ENCODE data around the gene MYCN.
"Not testable (repeated sequence)": the region's sequence is repeated elsewhere in the genome, so short reads cannot be mapped to it uniquely, and the experiment has no call there.

MYCN gene

DNA sequence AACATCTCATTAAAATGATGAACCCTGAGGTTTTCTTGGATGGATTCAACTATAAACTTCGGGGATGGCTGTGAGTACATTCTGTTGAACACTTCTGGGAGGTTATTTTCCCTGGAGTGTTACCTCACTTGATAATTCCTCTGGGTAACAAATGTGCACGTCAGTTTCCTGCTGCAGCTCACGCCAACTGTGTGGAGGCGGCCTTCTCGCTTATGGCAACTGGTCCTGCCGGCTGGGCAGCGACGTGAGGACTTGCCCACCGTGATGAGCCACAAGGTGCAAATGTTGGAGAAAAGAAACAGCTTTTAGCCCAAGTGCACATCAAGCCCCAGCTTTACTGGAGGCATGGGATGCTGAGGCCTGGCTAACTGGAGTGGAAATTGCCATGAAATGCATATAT is 15.9 kb downstream of the MYCN start:
- no peak overlapping the region for H3K27ac ChIP-seq (ENCODE audit: low read depth, low read length)
- peaks cover 22% of the 10 kb centered on the region; the same call in 1 of the 2 replicates for H3K4me1 ChIP-seq (ENCODE audit: insufficient read depth, low read length)
- 90% methylated on average over 9 of the region's 9 CpGs for WGBS
- H3K36me3 ChIP-seq (ENCODE audit: insufficient read depth, low read length), result no peaks in the 10 kb centered on the region
- H3K4me3 ChIP-seq (ENCODE audit: low read length), result no peak overlapping the region
- no peaks in the 10 kb centered on the region for H3K27me3 ChIP-seq (ENCODE audit: insufficient read depth, low read length)
- H3K9me3 ChIP-seq (ENCODE audit: insufficient read depth, low read depth, low read length), result no peaks in the 10 kb centered on the region
- H3K9ac ChIP-seq (ENCODE audit: low read depth, low read length), result no peak overlapping the region

DNA sequence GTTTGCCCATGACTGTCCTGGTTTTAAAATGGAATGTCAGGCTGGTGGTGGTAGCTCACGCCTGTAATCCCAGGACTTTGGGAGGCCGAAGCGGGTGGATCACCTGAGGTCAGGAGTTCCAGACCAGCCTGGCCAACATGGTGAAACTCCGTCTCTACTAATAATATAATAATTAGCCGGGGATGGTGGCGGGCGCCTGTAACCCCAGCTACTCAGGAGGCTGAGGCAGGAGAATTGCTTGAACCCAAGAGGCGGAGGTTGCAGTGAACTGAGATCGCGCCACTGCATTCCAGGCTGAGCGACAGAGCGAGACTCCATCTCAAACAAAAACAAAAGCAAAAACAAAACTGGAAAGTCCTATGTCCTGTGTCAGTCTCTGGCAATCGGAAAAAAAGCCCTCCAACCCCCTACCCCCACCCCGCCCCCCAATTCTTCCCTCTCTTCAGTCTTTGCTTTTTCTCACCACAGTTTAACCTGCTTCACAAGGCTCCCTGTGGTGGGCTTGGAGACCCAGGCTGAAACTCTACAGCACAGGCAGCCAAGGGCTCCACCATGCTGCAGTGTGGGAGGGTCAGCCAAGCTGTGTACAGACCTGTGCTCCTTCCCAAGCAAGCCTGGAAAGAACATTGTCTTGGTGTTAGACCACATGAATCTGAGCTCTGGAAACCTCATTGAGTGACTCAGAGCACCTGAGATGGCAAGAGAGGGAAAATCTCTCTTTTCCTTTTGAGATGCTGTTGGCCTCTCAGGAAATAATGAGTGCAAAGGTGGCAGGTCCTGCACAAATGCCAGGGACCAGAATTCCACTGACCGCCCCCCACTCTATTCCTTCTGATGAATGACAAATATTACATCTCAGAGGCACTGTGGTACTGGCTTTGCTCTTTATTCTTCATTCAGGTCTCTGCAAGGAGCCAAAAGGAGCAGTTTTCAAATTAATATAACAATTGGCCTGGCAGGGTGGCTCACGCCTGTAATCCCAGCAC is 16.7 kb downstream of the MYCN start:
- peaks cover 22% of the 10 kb centered on the region; the same call in 1 of the 2 replicates for H3K4me1 ChIP-seq (ENCODE audit: insufficient read depth, low read length)
- H3K36me3 ChIP-seq (ENCODE audit: insufficient read depth, low read length), result no peaks in the 10 kb centered on the region
- H3K9ac ChIP-seq (ENCODE audit: low read depth, low read length), result no peak overlapping the region
- no peak overlapping the region for H3K4me3 ChIP-seq (ENCODE audit: low read length)
- peak overlapping the region; percentile 91; the same call in 1 of the 2 replicates for H3K27ac ChIP-seq (ENCODE audit: low read depth, low read length)
- H3K27me3 ChIP-seq (ENCODE audit: insufficient read depth, low read length), result no peaks in the 10 kb centered on the region
- H3K9me3 ChIP-seq (ENCODE audit: insufficient read depth, low read depth, low read length), result no peaks in the 10 kb centered on the region
- 88% methylated on average over 16 of the region's 16 CpGs for WGBS

DNA sequence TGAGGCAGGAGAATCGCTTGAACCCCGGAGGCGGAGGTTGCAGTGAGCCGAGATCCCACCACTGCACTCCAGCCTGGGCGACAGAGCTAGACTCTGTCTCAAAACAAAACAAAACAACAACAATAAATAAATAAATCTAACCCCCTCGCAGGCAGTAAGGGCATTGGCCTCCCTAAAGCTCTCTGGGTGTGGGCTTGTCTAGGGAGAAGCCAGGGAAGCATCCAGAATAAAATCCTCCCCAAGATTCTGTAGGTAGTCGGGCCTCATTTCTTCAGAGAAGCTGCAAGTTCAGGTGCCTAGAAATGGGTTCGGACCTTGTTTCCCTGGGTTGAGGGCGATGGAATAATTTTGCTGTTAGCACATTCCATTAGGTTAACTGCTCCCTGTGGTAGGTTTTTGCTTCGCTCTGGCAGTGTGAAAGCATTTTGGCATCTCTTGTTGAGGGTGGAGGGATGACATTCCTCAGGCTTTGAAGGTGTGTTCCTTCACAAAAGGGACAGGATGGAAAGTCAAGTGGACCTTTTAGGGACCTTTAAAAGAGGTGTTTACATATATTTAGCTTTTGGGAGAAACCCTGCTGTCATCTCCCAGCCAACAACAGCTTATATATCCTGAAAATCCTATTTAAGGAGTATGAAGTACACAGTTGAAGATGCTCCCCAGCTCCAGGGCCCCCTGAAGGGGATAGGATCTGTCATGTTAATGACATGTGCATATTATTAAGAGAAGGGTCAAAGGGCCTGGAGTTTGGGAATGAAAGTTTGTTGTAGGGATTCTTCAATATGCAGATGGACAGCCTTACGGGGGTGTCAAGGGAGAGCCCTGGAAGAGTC is 17.7 kb downstream of the MYCN start:
- no peak overlapping the region for H3K4me3 ChIP-seq (ENCODE audit: low read length)
- 55% methylated on average over 11 of the region's 11 CpGs for WGBS
- no peaks in the 10 kb centered on the region for H3K36me3 ChIP-seq (ENCODE audit: insufficient read depth, low read length)
- peak overlapping the region; percentile 91; the same call in 1 of the 2 replicates for H3K27ac ChIP-seq (ENCODE audit: low read depth, low read length)
- no peaks in the 10 kb centered on the region for H3K27me3 ChIP-seq (ENCODE audit: insufficient read depth, low read length)
- H3K9me3 ChIP-seq (ENCODE audit: insufficient read depth, low read depth, low read length), result no peaks in the 10 kb centered on the region
- H3K9ac ChIP-seq (ENCODE audit: low read depth, low read length), result no peak overlapping the region
- peaks cover 22% of the 10 kb centered on the region; the same call in 1 of the 2 replicates for H3K4me1 ChIP-seq (ENCODE audit: insufficient read depth, low read length)

DNA sequence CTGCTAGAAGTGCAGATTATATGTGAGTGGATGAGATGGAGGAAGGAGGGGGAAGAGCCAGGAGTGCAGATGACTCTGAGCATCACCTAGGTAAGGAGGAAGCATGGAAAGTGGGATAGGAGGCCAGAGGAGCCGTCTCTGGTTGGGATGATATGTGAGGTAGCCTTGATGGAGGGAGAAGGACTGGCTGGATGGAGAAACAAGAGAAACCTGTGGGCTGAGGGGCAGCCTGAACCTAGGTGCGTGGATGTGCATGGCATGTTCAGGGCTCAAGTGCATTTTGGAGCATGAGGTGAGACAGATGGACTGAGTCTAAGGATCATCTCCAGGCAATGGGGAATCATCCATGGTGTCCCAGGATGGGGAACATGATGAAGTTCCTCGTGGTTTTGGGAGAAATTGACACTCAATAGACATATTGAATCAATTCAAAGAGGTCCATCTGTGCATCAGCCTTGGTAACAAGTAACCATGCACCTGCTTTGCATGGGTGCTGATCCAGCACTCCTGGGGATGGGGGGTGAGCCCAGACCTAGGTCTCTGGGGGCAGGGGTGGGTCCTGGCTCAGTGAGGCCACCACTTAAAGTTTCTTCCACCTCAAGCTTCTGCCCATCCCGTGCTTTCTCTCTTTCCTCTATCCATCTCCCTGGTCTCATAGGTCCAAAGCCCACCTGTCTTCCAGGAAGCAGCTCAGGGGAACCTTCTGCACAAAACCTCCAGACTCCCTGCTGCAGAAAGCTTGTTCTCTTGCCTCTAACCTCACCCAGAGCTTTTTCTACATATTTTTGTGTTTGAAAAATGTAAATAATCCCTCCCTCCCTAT is 19.2 kb downstream of the MYCN start:
- H3K27me3 ChIP-seq (ENCODE audit: insufficient read depth, low read length), result no peaks in the 10 kb centered on the region
- H3K4me1 ChIP-seq (ENCODE audit: insufficient read depth, low read length), result peaks cover 22% of the 10 kb centered on the region; the same call in 1 of the 2 replicates
- 93% methylated on average over 4 of the region's 4 CpGs for WGBS

DNA sequence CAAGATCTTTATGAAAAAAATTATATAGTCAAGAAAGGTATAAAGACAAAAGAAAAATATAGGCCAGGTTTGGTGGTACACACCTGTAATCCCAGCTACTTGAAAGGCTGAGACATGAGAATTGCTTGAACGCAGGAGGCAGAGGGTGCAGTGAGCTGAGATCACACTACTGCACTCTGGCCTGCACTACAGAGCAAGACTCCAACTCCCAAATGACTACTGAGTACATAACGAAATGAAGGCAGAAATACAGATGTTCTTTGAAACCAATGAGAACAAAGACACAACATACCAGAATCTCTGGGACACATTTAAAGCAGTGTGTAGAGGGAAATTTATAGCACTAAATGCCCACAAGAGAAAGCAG is 19.8 kb downstream of the MYCN start:
- not testable (repeated sequence) for H3K27ac ChIP-seq (ENCODE audit: low read depth, low read length); H3K27me3 ChIP-seq (ENCODE audit: insufficient read depth, low read length); H3K9ac ChIP-seq (ENCODE audit: low read depth, low read length); H3K36me3 ChIP-seq (ENCODE audit: insufficient read depth, low read length); H3K9me3 ChIP-seq (ENCODE audit: insufficient read depth, low read depth, low read length); H3K4me3 ChIP-seq (ENCODE audit: low read length)
- WGBS, result 95% methylated on average over 2 of the region's 2 CpGs
- H3K4me1 ChIP-seq (ENCODE audit: insufficient read depth, low read length), result peaks cover 26% of the 10 kb centered on the region; the same call in 1 of the 2 replicates

More for the DNA sequence above, 19.2 kb downstream of the MYCN start:
- no peak overlapping the region for H3K27ac ChIP-seq (ENCODE audit: low read depth, low read length)
- no peak overlapping the region for H3K9ac ChIP-seq (ENCODE audit: low read depth, low read length)
- no peaks in the 10 kb centered on the region for H3K36me3 ChIP-seq (ENCODE audit: insufficient read depth, low read length)
- no peaks in the 10 kb centered on the region for H3K9me3 ChIP-seq (ENCODE audit: insufficient read depth, low read depth, low read length)
- no peak overlapping the region for H3K4me3 ChIP-seq (ENCODE audit: low read length)

DNA sequence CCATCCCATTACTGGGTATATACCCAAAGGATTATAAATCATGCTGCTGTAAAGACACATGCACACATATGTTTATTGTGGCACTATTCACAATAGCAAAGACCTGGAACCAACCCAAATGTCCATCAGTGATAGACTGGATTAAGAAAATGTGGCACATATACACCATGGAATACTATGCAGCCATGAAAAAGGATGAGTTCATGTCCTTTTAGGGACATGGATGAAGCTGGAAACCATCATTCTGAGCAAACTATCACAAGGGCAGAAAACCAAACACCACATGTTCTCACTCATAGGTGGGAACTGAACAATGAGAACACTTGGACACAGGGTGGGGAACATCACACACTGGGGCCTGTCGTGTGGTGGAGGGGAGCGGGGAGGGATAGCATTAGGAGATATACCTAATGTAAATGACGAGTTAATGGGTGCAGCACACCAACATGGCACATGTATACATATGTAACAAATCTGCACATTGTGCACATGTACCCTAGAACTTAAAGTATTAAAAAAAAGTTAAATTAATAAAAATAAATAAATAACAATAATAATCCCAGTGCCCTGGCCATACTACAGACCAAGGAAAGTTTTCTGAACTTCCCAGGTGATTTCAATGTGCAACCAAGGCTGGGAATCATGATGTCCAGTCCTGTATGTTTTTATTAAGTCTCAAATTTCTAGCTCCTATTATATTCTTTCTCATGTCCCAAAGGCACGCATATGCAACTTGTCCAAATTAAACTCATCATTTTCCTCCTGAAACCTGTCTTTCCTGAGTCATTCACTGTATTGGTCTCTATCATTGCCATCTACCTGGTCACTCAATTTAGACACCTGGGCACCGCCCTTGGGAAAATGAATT is 23.0 kb downstream of the MYCN start:
- H3K4me3 ChIP-seq (ENCODE audit: low read length); H3K9ac ChIP-seq (ENCODE audit: low read depth, low read length); H3K27ac ChIP-seq (ENCODE audit: low read depth, low read length); H3K9me3 ChIP-seq (ENCODE audit: insufficient read depth, low read depth, low read length); H3K27me3 ChIP-seq (ENCODE audit: insufficient read depth, low read length); H3K36me3 ChIP-seq (ENCODE audit: insufficient read depth, low read length): not testable (repeated sequence)
- peaks cover 25% of the 10 kb centered on the region; the same call in 1 of the 2 replicates for H3K4me1 ChIP-seq (ENCODE audit: insufficient read depth, low read length)
- 98% methylated on average over 4 of the region's 5 CpGs for WGBS

DNA sequence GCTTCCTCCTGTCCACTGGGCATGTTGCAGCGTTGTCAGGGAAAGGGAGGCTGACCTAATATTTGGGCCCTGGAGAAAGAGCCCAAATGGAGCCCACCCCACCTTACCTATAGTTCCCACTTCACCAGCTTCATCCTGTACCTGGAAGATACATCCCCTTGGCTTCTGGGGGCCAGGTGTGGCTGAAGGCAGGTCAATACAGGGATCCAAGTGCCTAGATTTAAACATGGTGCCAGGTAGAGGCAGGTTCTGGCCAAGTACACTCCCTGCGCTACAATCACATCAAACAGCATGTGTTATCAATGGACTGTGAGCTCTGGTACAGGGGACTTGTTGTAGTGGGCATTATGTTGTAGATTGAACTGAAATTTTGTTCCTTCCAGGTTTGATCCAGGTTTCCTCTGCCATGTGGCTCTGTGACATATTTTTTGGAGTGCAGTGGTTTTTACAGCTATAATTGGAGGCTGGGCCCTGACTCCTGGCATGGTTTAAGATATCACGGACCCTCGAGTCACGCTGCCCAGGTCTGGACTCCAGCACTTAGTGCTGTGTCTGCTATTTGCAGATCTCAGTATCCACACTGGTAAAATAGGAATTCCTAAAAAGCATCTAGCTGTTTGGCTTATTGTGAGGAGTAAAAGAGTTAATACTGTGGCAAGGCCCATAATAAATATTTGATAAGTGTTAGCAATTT is 23.8 kb downstream of the MYCN start:
- Histone ChIP-seq H3K27ac (ENCODE audit: low read depth, low read length) (no peak overlapping the region), H3K4me1 (ENCODE audit: insufficient read depth, low read length) (peaks cover 22% of the 10 kb centered on the region; the same call in 1 of the 2 replicates), H3K4me3 (ENCODE audit: low read length) (no peak overlapping the region), H3K27me3 (ENCODE audit: insufficient read depth, low read length) (no peaks in the 10 kb centered on the region), H3K36me3 (ENCODE audit: insufficient read depth, low read length) (no peaks in the 10 kb centered on the region), H3K9ac (ENCODE audit: low read depth, low read length) (no peak overlapping the region), H3K9me3 (ENCODE audit: insufficient read depth, low read depth, low read length) (no peaks in the 10 kb centered on the region)
- 94% methylated on average over 5 of the region's 5 CpGs for WGBS

DNA sequence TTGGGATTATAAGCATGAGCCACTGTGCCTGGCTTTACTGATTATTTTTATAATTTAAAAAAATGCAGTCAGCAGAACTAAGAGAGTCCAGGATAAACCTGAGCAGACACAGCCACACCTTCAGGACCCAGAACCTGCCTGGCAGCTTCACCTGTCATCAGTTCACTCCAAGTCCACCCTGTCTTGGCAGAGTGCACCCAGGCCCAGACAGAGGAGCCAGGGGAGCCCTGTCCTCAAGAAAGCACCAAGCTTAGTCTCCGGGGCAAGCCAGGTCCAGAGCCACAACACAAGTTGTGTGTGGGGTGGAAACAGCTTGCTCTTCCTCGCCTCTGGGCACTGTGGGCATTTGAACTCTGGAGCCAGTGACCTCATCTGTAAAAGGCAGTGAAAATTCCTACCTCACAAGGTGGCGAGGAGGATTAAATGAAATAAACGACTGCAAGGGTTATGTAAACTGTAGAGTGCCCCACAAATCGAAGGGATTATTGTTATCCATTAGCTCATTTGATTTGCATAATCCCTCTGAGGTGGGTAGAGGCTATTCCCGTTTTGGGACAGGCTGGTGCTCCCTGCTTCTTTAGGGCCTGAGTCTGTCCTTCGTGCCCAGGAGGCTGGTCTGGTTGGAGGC is 24.7 kb downstream of the MYCN start:
- peaks cover 19% of the 10 kb centered on the region; the same call in 1 of the 2 replicates for H3K4me1 ChIP-seq (ENCODE audit: insufficient read depth, low read length)
- no peak overlapping the region for H3K9ac ChIP-seq (ENCODE audit: low read depth, low read length)
- H3K27ac ChIP-seq (ENCODE audit: low read depth, low read length), result peak overlapping the region; percentile 77
- 66% methylated on average over 7 of the region's 7 CpGs for WGBS
- no peak overlapping the region for H3K4me3 ChIP-seq (ENCODE audit: low read length)
- H3K36me3 ChIP-seq (ENCODE audit: insufficient read depth, low read length), result no peaks in the 10 kb centered on the region
- H3K9me3 ChIP-seq (ENCODE audit: insufficient read depth, low read depth, low read length), result no peaks in the 10 kb centered on the region
- no peaks in the 10 kb centered on the region for H3K27me3 ChIP-seq (ENCODE audit: insufficient read depth, low read length)

DNA sequence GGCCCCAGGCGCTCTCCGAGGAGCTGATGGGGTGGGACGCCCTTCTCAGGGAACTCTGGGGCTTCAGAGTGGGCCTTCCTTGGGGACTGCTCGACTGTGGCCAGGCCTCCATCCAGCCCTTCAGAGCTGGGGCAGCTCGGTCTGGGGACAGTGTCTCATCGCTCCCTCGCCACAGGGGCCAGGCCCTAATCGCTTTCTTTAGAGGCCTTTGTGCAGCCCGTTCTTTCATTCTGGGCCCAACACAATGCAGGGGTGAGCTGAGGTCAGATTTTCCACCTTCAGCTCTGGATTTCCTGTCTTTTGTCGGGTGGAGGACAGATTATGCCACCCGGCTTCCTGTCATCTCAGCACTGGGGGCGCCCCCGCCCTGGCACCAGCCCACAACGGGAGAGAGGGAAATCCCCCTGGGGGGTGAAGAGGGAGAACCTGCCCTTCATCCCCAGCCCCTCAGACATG is 25.2 kb downstream of the MYCN start:
- WGBS, result 69% methylated on average over 14 of the region's 14 CpGs
- H3K27ac ChIP-seq (ENCODE audit: low read depth, low read length), result peak overlapping the region; percentile 77; the same call in 1 of the 2 replicates
- H3K27me3 ChIP-seq (ENCODE audit: insufficient read depth, low read length), result no peaks in the 10 kb centered on the region
- H3K36me3 ChIP-seq (ENCODE audit: insufficient read depth, low read length), result no peaks in the 10 kb centered on the region
- no peak overlapping the region for H3K4me3 ChIP-seq (ENCODE audit: low read length)
- peaks cover 18% of the 10 kb centered on the region; the same call in 1 of the 2 replicates for H3K4me1 ChIP-seq (ENCODE audit: insufficient read depth, low read length)
- H3K9ac ChIP-seq (ENCODE audit: low read depth, low read length), result no peak overlapping the region
- H3K9me3 ChIP-seq (ENCODE audit: insufficient read depth, low read depth, low read length), result no peaks in the 10 kb centered on the region
